Fibroblast of skin of abdomen (primary cell): ENCODE data around the gene RET.
"Not testable (repeated sequence)": the region's sequence is repeated elsewhere in the genome, so short reads cannot be mapped to it uniquely, and the experiment has no call there.

Source experiments
- DNase-seq: peaks from one replicate; pipeline ENCODE4 v3.0.0-alpha.2; 2013

Gene RET

DNA sequence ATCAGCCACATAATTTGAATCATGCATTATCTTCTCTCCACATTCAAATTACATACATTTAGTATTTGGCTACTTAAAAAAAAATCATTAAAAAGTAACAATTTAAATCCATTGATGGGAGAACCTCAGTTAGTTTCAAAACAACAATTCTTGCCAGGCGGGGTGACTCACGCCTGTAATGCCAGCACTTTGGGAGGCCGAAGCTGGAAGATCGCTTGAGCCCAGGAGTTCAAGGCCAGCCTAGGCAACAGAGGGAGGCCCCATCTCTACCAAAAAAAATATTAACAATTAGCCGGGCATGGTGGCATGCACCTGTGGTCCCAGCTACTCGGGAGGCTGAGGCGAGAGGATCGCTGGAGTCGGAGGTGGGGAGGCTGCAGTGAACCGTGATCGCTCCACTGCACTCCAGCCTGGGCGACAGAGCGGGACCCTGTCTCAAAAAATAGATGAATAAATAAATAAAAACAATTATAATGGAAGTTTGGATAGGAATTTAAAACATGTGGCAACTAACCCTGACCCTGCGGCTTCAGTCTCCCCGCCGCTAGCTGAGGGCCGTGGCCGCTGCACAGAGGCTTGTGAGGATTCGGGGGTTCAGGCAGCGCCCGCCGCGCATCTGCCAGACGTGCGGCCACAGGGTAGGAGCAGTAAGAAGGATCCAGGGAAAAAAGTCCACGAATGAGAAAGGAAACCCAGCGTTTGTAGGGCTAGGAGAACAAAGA lies 60.3 kb downstream of the RET start:
- peak; percentile 32 for DNase-seq

DNA sequence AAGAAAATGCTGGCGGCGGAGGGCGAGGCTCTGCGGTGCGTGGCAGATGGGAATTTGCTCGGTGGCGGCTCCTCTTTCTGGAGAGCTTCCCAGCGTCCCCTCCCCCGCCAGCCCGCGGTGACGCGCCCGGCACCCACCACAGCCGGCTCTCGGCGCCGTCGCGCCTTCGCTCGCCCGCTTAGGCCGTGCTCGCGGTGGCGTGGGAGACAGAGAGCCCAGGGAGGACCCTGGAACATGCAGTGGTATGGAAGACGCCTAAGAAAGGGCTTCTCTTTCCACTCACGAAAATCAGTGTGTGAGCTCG lies 60.8 kb downstream of the RET start:
- peak; percentile 73 for DNase-seq

DNA sequence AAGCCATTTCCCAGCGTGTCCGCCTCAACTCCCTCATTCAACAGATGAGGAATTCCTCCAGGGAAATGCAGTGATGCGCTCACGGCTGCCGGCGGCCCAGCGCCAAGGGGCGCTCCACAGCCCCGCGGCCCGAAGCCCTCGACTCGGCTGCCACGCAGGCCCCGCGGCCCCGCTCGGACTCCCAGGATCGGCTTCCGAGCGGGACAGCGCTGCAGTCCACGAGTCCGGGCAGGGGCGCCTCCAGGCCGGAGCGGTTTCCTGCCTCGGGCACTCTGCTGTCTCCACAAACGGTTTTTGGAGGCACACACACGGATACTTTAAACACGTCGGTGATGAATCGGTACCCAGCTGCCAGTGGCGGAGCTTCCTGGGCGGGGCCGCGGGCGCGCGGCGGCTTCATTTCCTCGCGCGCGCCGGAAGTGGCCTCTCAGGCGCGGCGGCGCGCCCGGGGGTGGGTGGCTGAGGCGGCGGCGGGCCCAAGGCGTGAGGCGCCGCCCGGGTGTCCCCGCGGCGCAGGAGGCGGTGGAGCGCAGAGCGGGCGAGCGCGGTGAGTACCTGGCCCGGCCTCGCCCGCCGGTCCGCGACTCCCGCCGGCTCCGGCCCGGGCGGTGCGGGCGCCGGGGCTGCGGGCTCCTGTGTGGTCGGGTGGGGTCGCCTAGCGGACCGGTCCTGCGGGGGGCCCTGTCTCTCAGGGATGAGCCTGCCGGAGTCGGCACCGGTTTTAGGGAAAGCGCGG lies 61.3 kb downstream of the RET start, which contains the start of gene CSGALNACT2:
CSGALNACT2 (plus strand) TSS at position 425 of the 736 bp plus-strand sequence. CDS start 16,705 bp downstream, outside the sequence.
- peak; percentile 85 for DNase-seq

DNA sequence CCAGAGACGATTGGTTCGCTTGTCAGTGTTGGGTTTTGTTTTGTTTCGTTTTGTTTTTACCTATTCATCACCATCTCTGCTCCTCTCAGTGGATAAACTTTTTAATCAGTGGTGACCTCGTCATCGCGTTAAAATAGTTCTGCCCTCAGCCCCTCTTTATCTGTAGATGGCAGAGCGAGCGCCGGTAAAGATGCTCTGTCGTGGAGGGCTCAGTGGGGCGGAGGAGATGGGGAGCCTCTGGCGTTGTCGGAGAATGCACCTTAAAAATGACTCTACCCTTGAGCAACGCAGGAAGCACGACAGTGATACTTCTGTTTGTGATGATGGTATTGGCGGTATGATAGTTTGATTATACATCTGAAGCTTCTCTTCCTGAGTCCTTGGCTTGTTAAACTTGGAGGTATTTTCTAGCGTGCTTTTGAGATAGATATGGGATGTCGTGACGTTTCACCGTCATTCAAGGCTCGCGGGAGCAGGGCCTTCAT lies 61.9 kb downstream of the RET start:
- peak; percentile 24 for DNase-seq

DNA sequence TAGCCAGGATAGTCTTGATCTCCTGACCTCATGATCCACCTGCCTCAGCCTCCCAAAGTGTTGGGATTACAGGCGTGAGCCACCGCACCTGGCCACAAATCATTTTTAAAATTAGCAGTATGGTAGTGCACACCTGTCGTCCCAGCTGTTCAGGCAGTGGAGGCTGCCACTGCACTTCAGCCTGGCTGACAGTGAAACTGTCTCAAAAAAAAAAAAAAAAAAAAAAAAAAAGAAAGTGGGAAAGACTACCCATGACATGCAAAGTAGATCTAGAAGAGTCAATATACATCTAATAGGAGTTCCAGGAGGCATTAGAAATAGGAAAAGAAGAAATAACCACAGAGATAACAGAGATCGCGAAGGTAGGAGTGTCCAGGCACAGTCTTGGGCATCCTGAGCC lies 64.6 kb downstream of the RET start:
- no peak for DNase-seq

DNA sequence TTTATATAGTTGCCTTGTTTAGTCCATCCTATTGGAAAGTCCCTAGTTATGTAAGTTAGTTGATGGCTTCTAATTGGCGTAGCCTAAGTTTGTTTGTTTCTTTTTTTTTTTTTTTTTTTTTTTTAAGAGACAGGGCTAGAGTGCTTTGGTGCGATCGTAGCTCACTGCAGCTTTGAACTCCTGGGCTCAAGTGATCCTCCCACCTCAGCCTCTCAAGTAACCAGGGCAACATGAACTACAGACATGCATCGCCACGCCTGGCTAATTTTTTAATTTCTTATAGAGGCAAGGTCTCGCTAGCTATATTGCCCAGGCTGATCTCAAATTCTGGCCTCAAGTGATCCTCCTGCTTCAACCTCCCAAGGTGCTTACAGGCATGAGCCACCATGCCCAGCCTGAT lies 68.4 kb downstream of the RET start:
- no peak for DNase-seq

DNA sequence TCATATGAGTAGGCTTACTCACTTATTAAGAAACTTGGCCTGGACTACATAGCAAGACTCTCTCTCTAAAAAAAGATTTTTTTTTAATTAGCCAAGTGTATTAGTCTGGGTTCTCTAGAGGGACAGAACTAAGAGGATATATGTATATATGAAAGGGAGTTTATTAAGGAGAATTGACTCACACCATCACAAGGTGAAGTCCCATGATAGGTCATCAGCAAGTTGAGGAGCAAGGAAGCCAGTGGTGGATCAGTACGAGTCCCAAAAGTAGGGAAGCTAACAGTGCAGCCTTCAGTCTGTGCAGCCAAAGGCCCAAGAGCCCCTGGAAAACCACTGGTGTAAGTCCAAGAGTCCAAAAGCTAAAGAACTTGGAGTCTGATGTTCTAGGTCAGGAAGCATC lies 69.1 kb downstream of the RET start:
- not testable (repeated sequence) for DNase-seq

DNA sequence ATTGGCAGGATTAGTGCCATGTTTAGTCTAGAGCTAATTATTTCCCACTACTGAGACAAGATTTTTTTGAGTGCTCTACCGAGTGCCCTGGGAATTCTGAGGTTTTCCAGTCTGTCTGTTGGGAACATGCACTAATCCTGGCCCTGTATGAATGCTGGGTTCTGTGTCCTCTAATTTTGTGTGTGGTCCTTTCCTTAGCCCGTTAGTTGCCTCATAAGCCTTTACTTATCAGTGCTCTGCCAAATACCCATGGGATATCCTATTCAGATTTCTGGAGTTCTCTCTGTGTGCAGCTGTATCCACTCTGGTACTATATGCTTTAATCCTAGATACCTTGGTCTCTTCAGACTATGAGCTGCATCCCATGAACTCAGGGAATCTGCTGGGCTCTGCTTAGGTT lies 74.5 kb downstream of the RET start:
- no peak for DNase-seq

DNA sequence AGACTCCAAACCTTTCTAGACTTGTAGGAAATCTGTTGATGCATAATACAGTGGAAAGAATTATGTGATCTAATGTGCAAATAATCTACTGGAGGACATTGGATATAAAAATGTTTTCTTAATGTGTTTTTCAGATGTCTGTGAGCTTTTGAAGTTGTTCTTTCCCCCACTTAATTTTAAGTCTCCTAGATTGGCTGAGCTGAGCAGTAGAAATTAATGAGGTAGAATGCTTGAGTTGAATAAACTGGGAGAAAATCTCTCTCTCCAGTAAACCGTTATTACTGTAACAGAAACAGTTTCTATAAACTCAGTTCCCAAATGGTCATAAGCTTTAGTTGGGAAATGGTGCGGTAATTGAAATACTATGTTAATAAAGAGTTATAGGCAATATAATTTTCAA lies 77.0 kb downstream of the RET start:
- no peak for DNase-seq

DNA sequence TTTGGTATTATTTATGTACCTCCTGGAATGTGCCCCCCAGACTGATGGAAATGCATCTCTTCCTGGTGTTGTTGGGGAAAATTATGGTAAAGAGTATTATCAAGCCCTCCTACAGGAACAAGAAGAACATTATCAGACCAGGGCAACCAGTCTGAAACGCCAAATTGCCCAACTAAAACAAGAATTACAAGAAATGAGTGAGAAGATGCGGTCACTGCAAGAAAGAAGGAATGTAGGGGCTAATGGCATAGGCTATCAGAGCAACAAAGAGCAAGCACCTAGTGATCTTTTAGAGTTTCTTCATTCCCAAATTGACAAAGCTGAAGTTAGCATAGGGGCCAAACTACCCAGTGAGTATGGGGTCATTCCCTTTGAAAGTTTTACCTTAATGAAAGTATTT lies 78.4 kb downstream of the RET start:
- no peak for DNase-seq

DNA sequence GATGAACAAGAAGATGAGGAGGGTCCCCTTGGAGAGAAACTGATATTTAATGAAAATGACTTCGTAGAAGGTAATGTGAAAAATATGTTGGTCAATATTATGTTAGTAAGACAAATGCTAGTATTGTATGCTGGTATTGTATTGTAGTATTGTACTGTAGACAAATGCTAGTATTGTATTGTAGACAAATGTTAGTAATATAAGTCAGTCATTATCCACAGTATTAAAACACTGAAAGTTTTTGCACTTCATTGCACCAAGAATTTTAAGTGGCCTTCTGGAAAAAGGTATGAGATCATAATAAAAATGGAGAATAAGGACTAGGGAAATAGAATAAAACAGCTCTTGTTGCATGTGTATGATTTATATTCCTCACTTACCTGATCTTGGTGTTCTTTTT lies 78.9 kb downstream of the RET start:
- no peak for DNase-seq

DNA sequence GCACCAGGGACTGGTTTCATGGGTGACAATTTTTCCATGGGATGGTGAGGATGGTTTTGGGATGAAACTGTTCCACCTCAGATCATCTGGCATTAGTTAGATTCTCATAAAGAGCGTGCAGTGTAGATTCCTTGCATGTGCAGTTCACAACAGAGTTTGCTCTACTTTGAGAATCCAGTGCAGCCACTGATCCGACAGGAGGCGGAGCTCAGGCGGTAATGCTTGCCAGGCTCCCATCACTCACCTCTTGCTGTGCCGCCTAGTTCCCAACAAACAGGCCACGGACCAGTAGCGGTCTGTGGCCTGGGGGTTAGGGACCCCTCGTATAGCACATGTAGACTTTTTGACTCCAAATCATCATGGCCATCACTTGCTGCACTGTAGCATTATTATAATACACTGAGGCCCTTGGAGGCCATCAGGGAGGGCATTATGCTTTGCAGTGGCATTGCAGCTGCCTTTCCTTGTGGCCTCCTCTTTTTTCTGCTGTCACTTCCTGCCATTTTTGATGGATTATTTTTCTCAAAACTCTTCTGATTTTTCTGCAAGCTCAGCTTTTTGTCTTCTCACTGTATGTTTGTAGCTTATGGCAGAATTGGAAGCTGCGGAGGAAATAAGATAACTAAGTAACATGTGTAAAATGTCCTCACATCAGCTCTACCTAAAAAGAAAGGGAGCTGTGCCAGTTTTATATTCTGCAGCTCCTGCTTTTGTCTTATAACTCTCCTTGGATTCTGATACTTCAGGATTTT lies 79.9 kb downstream of the RET start:
- DNase-seq: peak; percentile 14

DNA sequence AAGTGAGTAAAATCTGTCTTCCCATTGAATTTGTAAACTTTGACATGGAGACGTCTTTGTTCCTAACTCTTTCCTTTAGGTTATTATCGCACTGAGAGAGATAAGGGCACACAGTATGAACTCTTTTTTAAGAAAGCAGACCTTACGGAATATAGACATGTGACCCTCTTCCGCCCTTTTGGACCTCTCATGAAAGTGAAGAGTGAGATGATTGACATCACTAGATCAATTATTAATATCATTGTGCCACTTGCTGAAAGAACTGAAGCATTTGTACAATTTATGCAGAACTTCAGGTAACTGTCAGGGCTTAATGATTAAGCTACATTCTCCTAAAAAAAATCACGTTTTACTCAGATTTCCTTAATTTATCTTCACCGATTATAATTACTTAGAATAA lies 81.8 kb downstream of the RET start:
- no peak for DNase-seq

DNA sequence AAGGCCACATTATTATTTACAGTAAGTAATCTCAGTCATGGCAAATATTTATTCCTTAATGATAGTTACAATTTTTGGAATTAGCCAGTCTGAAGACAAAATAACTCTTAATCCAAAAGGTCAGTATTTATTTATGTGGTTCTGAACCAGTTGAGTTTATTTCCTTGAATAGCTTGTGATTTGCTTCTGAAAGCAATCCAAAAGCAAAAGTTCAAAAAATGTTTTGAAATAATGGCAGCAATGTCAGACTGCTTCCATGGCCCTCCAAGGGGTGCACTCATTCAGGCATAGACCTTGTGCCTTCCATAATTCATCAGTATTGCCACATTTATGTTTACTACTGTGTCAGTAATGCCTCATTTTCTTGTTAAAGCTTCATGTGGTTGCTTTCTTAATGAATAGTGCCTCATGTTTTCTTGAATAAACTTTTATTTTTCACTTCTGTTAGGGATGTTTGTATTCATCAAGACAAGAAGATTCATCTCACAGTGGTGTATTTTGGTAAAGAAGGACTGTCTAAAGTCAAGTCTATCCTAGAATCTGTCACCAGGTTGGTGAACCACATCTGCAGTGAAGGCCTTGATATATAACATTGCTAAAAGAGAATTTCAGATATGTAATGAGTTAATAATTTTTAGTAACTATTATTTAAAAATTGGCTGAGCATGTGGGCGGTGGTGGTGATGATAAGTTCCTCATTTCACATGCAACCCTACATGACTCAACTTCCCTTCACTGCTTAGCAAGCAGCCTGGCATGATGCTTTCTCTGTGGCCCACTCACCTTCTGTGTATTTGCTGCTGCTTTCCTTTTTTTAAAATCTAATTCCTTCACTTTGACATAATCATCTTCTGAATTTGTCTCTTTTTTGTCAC lies 83.4 kb downstream of the RET start:
- peak; percentile 73 for DNase-seq

DNA sequence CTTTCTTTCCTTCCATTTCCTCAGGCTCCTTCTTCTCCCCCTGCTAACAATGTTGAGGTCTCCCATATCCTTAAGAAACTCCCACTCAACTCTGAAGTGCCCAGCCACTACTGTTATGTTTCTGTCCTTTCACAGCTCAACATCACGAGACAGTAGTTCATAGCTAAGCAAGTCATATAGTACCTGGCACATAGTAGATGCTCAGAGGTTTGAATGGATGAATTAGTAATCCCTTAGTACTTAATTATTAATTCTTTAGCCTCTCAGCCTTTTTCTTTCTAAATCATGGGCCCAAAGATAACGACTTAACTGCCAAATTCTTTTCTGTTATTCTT lies 84.0 kb downstream of the RET start:
- DNase-seq: no peak

DNA sequence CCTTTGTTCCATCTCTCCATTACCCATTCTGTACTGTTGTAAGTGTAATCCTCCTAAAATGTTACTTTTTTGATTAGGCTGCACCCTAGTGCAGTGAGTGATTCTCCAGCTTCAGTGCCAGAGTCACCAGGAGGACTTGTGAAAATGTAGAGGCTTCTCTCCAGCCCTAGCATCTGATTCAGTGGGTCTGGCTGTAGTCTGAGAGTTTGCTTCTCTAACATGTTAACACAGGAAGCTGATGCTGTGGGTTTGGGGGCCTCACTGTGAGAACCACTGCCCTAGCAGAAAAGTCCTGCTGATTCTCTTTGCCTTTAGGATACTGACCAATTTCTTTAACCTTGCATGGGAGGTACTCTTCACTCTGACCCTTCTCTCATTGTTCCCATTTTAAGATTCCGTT lies 85.7 kb downstream of the RET start:
- no peak for DNase-seq

DNA sequence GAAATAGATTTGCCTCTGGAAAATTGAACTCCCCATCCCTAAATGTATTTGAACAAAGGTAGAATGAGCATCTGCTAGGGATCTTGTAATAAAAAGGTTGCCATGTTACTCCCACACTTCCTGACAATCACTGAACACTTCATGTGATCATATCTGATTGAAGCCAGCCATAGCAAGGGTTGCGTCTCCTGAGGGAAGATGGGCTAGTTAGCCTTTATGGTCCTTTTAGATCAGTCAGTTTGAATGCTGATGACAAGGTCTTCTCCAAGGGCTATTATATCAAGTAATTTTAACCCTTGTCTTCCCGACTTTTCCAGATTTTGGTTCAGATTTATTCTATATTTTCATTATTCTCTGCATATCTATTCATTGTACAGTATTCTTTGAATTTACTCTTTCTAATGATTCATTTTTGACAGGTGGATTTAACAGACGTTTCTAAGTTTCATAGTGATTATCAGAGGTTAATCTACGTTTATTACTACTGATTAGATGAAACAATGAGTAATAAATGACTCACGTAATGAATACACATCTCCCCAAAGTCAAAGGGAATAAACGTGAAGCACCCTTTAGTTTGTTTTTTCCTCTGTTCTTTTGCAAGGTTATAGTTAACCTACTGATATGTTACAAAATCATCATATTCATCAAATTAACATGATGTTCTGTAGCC lies 89.5 kb downstream of the RET start:
- no peak for DNase-seq

DNA sequence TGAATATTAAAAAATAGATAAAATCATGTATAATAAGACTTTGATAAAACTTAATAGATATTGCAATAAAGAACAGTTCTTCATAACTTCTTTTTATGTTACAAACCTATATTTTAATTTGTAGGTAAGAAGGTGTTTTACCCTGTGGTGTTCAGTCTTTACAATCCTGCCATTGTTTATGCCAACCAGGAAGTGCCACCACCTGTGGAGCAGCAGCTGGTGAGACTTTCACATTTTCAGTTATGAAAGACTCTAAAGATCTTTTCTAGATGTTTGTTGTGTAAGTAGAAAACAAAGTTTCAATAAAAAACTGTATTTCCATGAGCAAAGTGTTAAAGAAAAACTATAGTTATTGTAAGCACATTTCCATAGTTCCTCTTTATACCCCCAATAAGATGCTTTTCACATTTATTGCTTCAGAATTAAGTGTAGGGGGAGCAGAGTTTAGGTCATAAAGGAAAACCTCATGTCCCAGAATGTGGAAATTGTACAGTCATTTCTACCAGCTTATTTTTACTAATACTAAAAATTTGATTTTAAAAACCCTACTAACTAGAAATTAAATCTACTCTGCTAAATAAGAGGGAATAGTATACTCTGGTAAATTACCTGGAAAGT lies 90.1 kb downstream of the RET start:
- no peak for DNase-seq

DNA sequence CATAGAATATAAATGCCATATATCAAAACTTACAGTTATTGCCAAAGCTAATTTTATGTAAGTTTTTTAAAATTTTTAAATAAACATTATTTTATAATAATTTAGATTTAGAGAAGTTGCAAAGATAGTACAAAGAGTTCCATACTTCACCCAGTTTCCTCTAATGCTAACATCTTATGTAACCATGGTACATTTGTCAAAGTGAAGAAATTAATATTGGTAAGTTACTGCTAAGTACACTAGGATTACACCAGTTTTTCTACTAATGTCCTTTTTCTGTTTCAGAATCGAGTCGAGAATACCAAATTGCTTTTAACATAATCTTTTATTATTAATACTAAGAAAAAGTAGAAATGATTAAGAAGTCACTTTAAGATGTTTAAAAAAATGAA lies 90.6 kb downstream of the RET start:
- no peak for DNase-seq

DNA sequence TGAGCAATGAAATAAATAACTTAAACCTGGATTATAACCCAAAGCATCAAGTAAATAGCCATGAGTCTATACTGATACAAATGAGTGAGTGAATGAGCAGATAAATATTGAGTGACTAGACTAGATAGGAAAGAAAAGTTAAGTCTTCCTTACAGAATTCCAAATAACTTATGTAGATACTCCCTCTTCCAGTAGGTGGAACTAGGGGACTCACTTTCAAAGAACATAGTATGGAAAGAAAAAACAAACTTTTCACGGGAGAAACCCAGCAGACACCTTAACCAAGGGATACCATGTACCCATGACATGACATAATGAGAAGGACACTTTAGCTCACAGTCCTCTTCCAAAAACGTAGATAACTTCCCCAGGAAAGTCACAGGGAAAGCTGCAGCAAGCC lies 93.6 kb downstream of the RET start:
- no peak for DNase-seq

DNA sequence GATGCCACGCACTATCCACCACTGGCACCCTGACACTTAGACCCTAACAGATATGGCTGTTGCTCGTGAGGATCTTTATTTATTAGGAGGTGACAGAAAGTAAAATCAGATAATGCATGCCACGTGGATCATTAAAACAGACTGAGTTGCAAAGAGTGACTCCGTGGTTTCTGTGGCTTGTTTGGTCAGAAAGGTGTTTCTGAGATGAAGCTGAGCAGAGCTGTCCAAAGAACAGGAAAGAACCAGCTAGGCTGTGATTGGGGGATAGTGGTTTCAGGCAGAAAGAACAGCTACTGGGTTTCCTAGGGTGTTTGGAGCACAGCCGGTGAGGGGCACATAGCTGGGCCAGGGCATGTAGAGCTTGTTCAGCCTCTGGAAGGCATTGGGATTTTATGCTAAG lies 95.8 kb downstream of the RET start:
- DNase-seq: no peak

DNA sequence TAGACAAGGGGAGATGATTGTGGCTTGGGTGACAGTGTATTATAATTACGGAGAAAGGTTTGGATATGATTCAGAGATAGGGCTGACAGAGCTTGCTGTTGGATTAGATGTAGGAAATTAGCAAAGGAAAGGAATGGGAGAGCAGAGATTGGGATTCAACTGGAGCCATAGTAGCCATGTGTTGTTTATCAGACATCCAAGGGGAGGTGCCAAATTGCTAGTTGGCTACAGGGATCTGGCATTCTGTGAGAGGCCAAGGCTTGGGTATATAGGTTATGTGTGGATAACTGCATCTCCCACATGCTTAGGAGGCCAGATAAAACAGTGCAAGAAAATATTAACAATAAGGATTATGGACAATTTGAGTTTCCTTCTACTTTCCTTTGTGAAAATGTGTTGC lies 96.3 kb downstream of the RET start:
- DNase-seq: no peak
